Measurements from ENCODE around the gene CRYBA1.
"Not testable (repeated sequence)": the region's sequence is repeated elsewhere in the genome, so short reads cannot be mapped to it uniquely, and the experiment has no call there.

CRYBA1 gene, protein sequence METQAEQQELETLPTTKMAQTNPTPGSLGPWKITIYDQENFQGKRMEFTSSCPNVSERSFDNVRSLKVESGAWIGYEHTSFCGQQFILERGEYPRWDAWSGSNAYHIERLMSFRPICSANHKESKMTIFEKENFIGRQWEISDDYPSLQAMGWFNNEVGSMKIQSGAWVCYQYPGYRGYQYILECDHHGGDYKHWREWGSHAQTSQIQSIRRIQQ

GRCh38 chr17:29246628-29247027, at the start of gene CRYBA1:
Gene CRYBA1, plus strand, starts transcription at chr17:29246859. Its CDS starts 5 bp downstream, at chr17:29246864.
- no peak for DNase-seq (ENCODE audit: low read depth)

DNA sequence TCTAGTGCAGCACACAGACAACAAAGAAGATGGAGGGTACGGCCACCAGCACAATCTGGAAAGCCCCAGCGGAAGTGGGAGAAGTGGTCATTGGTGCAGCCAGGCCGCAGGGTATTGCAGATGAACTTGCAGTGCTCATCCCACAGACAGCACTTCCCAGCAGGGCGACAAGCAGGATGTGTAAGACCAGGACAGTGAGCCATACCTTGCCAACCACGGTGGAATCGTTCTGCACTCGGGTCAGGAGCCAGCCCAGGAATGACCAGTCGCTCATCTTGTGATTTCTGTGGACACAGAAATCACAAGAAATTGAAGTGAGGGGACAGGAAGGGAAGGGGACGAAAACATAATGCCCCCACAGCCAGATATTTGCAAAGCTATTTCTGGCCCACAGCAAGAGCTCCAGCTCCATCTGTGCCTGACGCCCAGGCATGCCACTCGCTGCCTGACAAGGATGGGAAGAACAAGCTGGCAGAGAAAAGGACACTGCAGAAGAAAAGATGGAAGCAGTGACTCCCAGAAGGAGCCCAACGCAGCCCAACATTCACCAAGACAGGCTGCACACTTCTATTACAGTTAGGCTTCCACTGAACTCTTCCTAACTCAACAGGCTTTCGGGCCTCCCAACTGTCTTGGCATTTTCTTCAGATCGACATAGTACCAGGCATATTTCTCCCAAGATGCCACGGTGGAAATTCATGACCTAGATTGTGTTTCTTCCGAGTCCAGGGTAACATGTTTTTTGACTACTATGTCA, 49.0 kb upstream of the CRYBA1 start:
- no peak for DNase-seq (ENCODE audit: low read depth)

GRCh38 chr17:29204068-29204804, 42.4 kb upstream of the CRYBA1 start:
- DNase-seq (ENCODE audit: low read depth) = not testable (repeated sequence)

DNA sequence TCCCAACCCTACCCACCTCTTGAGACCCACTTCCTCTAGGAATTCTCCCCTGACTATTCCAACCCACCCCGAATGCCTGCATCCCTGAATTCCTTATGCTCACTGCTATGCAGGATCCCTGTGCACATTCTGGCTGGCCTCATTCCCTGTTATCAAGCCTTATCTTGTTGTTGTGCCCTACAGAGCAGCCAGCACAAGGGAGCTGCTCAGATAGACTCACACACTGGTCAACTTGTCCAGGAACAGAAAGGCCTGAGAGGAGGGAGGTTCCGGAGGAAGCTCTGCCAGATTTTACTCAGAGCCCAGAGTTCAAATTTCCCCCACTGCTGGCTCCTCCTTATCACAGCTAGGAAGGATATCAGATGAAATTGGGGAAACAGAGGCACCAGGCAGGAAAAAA, 41.6 kb upstream of the CRYBA1 start:
- no peak for DNase-seq (ENCODE audit: low read depth)

DNA sequence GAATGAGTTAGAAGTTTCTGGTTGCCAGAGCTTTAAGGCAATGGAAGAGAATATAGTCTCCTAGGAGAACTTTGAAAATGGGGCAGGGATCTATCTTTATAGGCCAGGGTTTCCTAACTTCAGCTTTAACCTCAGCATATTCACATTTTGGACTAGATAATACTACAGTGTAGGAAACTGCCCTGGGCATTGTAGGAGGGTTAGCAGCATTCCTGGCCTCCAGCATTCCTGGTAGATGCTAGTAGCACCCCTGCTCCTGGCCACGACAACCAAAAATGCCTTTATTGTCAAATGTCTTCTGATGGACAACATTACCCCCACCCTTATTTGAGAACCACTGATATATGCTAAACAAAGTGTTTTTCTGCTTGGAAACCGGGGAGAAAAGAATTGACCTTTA, 38.7 kb upstream of the CRYBA1 start:
- no peak for DNase-seq (ENCODE audit: low read depth)

DNA sequence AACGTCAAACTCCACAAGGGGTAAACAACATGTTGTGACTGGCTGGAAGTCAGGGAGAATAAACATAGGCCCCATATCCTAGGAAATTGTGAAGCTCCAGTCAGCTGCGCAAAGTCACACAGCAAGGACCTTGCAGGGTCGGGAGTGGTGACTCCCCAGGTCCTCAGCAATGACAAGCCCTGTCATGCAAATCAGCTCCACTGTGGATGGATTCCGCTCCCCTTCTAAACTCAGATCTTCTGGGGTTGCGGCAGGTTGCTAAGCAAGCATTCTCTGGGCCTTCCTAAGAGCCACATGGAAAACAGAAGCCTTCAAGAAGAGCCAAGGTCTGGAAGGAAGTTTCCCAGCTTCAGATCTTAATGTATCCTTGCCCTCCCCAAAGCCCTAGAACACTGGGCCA, 37.6 kb upstream of the CRYBA1 start:
- no peak for DNase-seq (ENCODE audit: low read depth)

DNA sequence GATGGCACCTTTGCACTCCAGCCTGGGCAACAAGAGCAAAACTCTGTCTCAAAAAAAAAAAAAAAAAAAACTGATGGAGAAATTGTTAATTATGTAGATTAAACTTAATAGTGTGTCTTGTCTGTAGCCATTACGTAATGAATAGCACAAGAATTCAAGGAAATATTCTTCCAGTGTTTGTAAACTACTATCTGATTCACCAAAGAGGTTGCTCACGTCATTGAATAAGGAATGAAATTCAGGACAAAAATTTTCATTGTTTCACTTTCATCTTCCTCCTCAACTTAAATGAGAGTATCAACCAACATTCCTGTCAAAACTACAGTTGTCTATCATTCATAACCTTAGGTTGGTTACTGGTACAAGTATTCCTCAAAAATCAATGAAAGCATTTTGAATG, 35.8 kb upstream of the CRYBA1 start:
- no peak for DNase-seq (ENCODE audit: low read depth)

DNA sequence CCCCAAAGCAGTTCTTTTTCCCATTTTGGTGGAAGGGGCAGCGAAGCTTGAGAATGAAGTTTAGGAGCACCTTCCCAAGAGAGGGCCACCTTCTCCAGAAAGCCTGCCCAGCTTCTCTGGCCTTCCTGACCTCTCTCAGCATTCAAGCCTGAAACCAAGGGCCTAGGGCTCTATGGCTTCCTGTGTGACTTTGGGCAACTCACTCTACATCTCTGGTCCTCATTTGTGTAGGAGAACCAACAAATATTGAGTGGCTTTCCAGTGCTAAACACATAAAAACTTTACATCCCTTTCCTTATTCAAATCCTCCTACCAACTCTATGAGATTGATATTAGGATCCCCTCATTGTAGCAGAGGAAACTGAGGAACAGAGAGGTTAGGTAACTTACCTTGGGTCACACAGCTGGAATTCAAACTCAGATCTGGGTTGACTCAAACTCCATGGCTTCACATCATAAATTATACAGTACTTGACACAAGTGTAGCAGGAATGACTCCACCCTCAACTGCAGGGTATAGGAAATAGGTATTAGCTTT, 34.5 kb upstream of the CRYBA1 start:
- no peak for DNase-seq (ENCODE audit: low read depth)

DNA sequence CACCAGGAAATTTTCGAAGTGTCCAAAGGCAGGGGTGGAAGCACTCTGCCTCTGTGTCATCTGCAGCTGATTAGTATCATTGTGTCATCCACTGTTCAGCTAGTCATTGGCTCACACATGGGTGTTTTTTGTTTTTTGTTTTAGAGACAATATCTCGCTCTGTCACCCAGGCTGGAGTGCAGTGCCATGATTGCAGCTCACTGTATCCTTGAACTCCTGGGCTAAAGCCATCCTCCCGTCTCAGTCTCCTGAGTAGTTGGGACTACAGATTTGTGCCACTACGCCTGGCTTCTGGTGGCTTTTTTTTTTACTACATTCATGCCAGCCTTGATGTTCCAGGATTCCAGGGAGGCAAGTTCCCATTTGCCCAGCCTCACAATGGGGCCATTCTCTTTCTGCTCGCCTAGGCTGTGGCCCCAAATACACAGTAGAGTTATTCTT, 34.0 kb upstream of the CRYBA1 start:
- DNase-seq (ENCODE audit: low read depth) = no peak

DNA sequence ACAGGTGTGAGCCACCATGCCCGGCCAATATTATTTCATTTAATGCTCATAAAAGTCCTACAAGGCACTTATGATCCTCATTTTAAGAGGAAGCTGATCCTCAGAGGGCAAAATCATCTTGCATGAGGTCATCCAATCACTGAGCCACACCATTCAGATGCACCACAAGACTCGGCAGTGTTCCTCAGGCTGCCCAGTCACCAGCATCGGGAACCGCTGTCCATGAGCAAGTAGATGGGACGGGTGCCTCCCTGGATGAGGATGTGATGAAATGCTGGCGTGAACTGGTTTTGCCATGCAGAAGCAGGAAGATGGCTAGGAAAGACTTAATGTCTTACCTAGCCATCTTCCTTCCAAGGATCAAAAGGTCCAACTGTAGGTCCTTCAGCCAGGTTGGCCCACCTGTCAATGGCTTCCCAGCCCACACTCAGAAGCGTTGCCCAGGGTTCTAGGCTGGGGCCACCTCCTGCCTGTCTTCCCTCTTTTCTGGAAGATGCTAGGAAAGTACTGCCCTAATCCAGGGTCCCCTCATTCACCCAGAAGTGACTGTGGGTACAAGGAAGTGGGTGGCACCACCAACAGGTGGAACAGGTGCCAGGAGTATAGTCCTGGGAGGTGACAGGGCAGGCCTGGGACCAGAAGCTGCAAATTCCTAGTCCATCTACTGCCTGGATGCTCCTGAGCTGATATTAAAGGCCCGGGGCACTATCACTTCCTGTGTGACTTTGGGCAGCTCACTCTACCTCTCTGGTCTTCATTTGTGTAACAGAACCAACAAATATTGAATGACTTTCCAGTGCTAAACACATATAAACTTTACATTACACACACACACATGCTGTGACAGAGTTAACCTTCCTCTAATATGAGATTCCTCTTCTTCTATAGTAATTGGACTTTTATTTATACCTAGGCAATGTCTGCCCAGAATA, 32.2 kb upstream of the CRYBA1 start:
- DNase-seq (ENCODE audit: low read depth) = no peak

DNA sequence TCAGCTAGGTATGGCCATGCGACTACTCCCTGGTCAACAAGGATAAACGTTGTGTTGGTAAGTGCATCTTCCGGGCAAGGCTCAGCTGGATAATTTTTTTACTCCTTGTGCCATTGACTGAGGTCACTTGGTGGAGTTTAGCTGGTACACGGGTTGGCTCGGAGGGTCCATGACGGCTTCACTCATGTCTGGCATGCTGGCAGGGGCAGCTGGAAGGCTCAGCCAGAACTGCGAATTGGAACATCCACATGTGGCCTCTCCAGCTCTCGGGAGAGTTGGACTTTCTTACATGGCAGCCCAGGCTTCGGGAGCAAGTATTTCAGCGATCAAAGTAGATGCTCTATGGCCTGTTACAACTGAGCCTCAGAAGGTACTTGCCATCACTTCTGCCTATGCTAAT, 31.5 kb upstream of the CRYBA1 start:
- no peak for DNase-seq (ENCODE audit: low read depth)

- no peak for DNase-seq (ENCODE audit: low read depth)
Observed at GRCh38 chr17:29215717-29216116, 30.9 kb upstream of the CRYBA1 start.

- DNase-seq (ENCODE audit: low read depth) = no peak
Observed at GRCh38 chr17:29216181-29216580, 30.5 kb upstream of the CRYBA1 start.

DNA sequence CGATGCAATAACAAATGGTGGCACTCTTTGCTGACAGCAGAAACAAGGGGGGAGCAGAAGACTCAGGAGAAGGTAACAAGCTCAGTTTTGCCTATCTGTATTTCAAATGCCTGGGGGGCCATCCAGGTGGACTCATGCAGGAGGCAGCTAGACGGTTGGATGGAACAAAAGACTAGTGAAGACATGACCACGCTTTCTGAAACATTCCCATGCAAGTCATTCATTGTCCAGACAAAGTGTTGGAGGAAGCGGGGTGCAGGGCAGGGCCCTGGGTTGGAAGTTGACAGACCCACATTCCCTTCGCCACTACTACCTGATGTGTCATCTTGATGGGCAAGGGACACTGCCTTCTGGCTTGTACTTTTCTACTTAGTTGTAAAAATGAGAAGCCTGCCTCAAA, 29.8 kb upstream of the CRYBA1 start:
- no peak for DNase-seq (ENCODE audit: low read depth)

DNA sequence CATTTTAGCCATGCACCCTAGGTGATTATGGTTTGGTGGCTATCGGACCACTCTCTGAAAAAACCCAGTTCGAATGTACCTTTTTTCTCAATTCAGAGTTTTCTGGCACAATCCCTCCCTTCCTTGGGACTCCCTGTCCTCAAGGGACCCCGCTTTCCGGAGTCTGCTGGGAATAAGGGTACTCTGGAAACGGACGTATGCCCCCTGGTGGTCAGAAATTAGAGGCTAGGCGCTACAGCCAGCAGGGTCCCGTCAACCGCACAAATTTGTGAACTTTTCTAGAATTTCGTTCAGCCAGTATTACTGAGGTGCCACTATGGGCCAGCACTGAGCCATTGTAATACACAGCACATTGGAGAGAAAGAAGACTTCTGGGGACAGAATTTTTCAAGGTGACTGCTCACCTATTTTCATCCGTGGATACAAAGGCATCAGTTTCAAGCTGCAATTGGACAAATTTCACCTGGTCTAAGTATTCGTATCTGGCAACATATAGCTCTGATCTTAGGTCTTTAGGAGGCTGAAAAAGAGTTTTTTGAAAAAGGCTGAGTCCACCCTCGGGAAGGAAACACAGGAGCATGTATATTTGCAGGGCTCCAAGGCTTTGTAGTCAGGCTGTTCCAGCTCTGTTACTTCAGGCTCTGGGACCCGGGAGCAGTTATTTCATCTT, 27.1 kb upstream of the CRYBA1 start:
- peak; percentile 58 for DNase-seq (ENCODE audit: low read depth)

DNA sequence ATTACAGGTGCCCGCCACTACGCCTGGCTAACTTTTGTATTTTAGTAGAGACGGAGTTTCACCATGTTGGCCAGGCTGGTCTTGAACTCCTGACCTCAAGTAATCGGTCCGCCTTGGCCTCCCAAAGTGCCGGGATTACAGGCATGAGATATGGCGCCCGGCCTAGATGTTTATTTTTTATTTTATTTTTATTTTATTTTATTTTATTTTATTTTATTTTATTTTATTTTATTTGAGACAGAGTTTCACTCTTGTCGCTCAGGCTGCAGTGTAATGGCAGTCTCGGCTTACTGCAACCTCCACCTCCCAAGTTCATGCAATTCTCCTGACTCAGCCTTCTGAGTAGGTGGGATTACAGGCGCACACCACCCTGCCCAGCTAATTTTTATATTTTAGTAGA, 25.3 kb upstream of the CRYBA1 start:
- DNase-seq (ENCODE audit: low read depth) = not testable (repeated sequence)

GRCh38 chr17:29225396-29225795, 21.3 kb upstream of the CRYBA1 start:
- no peak for DNase-seq (ENCODE audit: low read depth)

DNA sequence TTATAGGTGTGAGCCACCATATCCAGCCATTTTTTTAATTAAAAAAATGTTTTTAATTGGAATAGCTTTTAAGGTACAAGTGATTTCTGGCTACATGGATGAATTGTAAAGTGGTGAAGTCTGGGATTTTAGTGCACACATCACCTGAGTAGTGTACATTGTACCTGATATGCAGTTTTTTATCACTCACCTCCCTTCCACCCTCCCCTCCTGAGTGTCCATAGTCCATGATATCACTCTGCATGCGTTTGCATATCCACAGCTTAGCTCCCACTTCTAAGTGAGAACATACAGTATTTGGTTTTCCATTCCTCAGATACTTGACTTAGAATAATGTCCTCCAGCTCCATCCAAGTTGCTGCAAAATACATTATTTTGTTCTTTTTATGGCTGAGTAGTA, 13.4 kb upstream of the CRYBA1 start:
- no peak for DNase-seq (ENCODE audit: low read depth)

GRCh38 chr17:29234972-29235371, 11.7 kb upstream of the CRYBA1 start:
- DNase-seq (ENCODE audit: low read depth) = not testable (repeated sequence)

GRCh38 chr17:29235904-29236303, 10.8 kb upstream of the CRYBA1 start:
- no peak for DNase-seq (ENCODE audit: low read depth)

- DNase-seq (ENCODE audit: low read depth) = no peak
Observed at GRCh38 chr17:29237476-29238132, 9.1 kb upstream of the CRYBA1 start.

Data from stimulated activated CD8-positive, alpha-beta memory T cell treated with anti-CD3 and anti-CD28 coated beads, Interleukin-4, amount 100 ng/mL, for 24 hours (primary cell).